Mucosa of gallbladder (tissue), 1 donor: ENCODE results near the gene MAN1A2. TPM values are rescaled to one million over a fixed set of nuclear protein-coding genes. Genes with fewer than 3 reads are reported as not detected.
"Not testable (repeated sequence)": the region's sequence is repeated elsewhere in the genome, so short reads cannot be mapped to it uniquely, and the experiment has no call there.

Experiments
- DNase-seq: peaks from one replicate; pipeline ENCODE4 v3.0.0-alpha.2; 2020; ENCODE audit warnings: low spot score
- total RNA-seq: library from RNA; stranded (reverse); gene quantifications from one replicate; pipeline ENCODE4 v1.2.1, GENCODE V29; 2021
- donor health status: DM: no; HTN: no; CAD: no.

The MAN1A2 gene
- total RNA-seq, 1 donor from 2014 or later, result 51.3 TPM

- no peak for DNase-seq
These were observed 31.7 kb downstream of the MAN1A2 start for GRCh38 chr1:117398957-117399356.

- DNase-seq, result no peak
These were observed 34.5 kb downstream of the MAN1A2 start for GRCh38 chr1:117401761-117402160.

- DNase-seq, result no peak
These were observed 36.3 kb downstream of the MAN1A2 start for GRCh38 chr1:117403597-117403996.

DNA sequence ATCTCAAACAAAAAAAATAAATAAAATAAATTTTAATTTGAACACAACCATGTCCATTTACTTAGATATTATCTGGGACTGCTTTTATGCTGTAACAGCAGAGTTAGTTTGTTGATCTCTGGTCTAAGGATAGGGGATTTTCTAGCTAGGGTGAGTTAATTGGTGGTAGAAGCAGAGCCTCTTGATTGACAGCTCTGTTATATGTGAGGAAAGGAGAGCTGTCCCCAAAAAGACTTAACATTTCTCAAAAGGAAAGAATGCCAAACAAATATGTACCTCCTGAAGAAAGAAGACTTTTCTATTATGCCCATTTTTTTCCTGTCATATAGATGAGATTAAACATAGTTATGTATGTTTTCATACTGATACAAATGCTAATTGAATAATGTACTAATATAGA is 37.8 kb downstream of the MAN1A2 start:
- DNase-seq, result no peak

- no peak for DNase-seq
These were observed 45.2 kb downstream of the MAN1A2 start for GRCh38 chr1:117412472-117412871.

DNA sequence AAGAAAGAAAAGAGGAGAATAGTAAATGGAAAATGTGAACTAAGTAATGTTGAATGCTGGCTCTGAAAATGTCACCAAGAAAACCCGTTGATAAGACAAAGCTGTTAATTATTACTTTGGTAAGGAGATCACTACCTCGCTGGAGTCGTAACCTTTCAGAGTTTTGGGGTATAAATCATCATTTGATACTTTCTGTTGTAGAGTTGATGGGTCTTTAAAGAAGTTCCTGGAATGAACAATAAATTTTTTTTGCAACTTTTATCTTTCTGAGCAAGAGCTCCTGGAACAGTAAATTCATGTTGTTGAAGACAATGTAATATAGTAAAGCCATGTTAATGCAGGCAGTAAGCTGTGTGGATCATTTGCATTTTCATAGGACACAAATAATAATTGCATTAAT is 46.2 kb downstream of the MAN1A2 start:
- no peak for DNase-seq

DNA sequence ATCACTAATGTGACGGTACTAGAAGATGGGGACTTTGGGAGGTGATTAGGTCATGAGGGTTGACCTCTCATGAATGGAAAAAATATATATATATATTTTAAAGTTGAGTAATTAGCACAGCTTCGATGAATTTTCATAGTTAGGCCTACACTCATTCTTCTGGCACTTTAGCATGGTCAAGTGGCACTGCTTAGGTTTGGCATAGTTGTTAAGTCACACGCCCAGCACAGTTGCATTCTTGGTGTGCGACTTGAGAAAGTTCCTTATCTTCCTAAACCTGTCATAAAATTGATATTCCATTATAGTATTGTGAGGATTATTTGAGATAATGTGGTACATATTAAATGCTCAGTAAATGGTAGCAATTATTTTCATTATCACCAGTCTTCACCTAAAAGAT is 47.7 kb downstream of the MAN1A2 start:
- DNase-seq, result no peak

- DNase-seq, result no peak
These were observed 48.8 kb downstream of the MAN1A2 start for GRCh38 chr1:117416004-117416403.

DNA sequence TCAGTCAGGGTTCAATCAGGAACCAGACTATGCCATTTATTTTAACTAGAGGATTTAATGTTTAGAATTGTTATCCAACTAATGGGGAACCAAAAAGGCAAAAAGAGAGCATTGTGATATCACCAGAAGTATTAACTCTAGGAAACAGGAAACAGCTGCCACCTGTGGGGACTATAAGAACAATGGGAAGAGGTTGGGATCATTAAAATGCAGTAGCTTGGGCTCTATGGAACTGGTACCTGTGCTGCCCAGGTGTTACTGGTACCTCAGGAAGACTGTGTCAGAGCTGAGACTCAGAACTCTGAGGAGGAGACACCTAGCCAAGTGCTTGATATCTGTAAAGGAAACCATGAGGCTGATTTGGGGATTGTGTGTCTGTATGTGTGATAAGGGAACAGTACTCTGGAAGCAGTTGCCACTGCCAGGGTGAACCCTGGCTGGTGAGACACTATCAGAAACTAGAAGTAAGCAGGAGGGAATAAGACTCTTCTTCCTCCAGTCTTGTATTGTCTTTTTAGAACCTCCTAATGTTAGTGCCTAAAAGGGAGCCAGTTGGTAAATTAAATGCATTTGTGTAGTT is 49.4 kb downstream of the MAN1A2 start:
- DNase-seq, result no peak

DNA sequence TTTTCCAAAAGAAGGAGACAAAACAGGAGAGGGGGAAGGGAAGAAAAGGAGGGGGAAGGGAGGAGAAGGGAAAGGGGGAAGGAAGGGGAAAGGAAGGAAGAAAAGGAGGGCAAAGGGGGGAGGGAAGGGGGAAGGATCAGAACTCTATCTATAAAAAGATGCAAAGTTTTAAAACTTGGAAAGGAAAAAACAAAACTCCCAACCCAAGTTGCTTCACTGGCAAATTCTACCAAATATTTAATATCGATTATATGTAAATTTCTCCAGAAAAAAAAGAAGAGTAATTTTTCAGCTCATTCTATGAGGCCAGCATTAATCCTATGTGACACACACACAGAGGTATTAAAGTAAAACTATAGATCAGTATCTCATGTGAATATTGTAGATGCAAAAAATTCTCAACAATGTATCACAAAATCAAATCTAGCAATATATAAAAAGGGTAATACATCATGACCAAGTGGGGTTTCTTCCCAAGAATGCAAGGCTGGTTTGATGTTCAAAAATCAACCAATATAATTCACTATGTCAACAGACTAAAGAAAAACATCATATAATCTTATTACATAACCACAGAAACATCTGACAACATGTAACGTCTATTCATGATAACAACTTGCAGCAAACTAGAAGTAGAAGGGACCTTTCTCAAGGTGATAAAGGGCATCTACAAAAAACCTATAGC is 57.9 kb downstream of the MAN1A2 start:
- DNase-seq, result no peak

GRCh38 chr1:117427297-117427696 is 60.0 kb downstream of the MAN1A2 start:
- no peak for DNase-seq

- no peak for DNase-seq
These were observed 66.7 kb downstream of the MAN1A2 start for GRCh38 chr1:117433943-117434342.

DNA sequence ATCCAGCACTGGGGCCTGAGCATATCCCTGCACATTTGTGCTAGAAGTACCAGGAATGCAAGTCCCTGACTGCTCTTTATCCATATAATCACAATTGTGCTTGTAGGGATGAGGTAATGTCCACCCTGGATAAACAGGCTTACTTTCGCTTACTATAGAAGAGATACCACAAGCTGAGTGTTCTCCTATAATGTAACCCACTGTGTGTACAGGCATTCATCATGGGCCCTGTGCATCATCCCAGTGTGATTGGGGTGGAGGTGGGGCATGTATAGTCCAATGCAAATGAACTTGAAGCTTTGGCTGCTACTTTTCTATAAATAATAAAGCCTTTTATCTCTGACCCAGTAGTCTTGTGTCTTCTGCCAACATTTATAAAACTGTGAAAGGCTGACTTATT is 69.3 kb downstream of the MAN1A2 start:
- DNase-seq, result no peak

DNA sequence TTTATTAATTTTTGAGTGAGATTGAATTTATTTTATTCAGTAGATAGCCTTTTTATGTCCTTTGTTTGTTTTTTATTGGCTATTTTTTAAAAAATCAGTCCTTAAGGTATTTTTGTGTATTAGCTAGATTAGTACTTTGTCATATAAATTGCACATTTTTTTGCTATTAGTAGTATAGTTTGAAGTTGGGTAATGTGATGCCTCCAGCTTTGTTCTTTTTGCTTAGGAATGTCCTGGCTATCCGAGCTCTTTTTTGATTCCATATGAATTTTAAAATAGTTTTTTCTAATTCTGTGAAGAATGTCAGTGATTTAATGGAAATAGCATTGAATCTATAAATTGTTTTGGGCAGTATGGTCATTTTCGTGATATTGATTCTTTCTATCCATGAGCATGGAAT is 80.4 kb downstream of the MAN1A2 start:
- no peak for DNase-seq

GRCh38 chr1:117452216-117452615 is 85.0 kb downstream of the MAN1A2 start:
- DNase-seq, result no peak

GRCh38 chr1:117453958-117454357 is 86.7 kb downstream of the MAN1A2 start:
- no peak for DNase-seq

DNA sequence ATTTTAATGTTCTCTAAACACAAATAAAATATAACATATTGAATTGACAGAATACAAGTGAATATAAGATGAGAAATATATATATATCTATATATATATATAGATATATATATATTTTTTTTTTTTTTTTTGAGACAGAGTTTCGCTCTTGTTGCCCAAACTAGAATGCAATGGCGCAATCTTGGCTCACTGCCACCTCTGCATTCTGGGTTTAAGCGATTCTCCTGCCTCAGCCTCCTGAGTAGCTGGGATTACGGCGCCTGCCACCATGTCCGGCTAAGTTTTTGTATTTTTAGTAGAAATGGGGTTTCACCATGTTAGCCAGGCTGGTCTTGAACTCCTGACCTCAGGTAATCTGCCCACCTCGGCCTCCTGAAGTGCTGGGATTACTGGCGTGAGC is 91.2 kb downstream of the MAN1A2 start:
- not testable (repeated sequence) for DNase-seq

DNA sequence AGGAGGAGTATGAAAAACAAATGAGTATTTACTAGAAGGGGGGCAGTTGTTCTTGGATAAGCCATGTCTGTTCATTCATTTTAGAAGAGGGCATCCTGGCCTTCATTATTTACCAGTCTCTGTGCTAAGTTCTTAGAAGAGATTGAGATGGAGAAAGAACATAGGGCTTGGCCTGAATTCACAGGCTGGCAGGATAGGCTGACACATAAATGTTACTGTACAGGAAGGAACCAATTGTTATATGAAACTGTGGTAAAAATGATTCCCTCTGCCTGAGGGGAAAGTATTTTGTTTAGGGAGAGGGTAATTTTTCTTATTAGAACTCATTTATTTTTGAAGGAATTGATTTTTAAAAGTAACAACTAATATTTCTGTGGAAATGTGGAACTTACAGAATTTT is 99.5 kb downstream of the MAN1A2 start:
- no peak for DNase-seq

DNA sequence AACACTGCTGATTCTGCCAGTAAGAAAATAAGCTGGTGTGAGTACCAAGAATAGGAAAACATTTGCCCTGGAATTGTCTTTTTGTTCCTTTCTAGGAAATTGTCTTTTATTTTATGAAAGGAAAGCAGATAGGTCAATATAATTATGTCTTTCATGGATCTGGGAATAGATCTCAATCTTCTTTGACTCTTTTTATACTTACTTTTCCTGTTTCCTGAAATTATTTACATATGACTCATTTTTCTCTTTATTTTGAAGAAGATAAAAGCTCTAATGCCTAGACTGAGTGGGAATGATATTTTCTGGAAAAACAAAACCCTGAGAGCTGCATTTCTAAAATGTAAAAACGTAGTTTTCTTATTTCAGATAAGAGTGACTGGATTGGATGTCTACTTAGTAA is 100.1 kb downstream of the MAN1A2 start:
- no peak for DNase-seq

DNA sequence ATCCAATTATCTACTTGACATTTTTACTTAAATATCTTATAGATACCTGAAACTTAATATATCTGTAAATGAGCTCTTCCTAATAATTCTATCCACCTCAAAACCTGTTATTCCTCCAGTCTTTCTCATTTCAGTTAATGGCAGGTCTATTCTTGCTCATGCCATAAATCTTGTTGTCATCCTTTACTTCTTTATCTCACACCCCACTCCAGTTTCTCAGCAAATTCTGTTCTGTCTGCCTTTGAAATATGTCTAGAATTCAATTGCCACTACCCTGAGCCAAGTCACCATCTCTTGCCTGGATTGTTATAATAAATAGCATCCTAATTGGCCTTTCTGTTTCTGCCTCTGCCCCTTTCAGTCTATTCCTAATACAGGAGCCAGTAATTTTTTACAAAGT is 105.8 kb downstream of the MAN1A2 start:
- no peak for DNase-seq

DNA sequence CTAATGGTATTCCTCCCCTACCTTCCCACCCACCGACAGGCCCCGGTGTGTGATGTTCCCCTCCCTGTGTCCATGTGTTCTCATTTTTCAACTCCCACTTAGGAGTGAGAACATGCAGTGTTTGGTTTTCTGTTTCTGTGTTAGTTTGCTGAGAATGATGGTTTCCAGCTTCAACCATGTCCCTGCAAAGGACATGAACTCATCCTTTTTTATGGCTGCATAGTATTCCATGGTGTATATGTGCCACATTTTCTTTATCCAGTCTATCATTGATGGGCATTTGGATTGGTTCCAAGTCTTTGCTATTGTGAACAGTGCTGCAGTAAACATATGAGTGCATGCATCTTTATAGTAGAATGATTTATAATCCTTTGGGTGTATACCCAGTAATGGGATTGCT is 108.2 kb downstream of the MAN1A2 start:
- not testable (repeated sequence) for DNase-seq

- no peak for DNase-seq
These were observed 111.8 kb downstream of the MAN1A2 start for GRCh38 chr1:117479086-117479485.

DNA sequence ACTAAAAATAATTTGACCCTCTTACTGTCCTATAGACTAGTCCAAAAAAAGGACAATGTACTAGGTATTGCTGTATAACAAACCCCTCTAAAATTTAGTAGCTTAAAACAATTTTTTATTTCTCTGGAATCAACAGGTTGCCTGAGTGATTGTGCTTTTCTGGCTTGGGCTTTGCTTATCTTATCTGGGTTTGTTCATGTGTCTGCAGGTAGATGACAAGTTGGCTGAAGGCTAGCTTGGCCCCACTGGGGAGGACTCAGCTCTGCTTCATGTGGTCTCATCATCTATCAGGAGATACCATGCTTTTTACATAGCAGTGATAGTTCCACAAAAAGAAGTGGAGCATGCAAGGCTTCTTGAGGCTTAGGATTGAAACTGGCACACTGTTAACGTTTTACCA is 114.2 kb downstream of the MAN1A2 start:
- no peak for DNase-seq

- DNase-seq, result no peak
These were observed 126.7 kb downstream of the MAN1A2 start for GRCh38 chr1:117493906-117494305.
